Glutamatergic neuron (in vitro differentiated cells): ENCODE measurements around the gene ZNF366. TPM values are rescaled to one million over a fixed set of nuclear protein-coding genes. Genes with fewer than 3 reads are reported as not detected.

Experiments
- DNase-seq: peaks from one replicate; pipeline ENCODE4 v3.0.0; 2022
- H3K27ac Mint-ChIP-seq: one replicate; pipeline ENCODE4 v1.8.0; 2020; ENCODE audit warnings: mild to moderate bottlenecking, mixed read lengths, inconsistent platforms; ENCODE audit not compliant: unreplicated experiment
- H3K27me3 Mint-ChIP-seq: one replicate; pipeline ENCODE4 v1.8.0; 2020; ENCODE audit warnings: mild to moderate bottlenecking, moderate library complexity, mixed read lengths, inconsistent platforms; ENCODE audit not compliant: unreplicated experiment
- H3K36me3 Mint-ChIP-seq: one replicate; pipeline ENCODE4 v1.8.0; 2020; ENCODE audit warnings: mild to moderate bottlenecking, mixed read lengths, inconsistent platforms; ENCODE audit not compliant: unreplicated experiment
- H3K4me1 Mint-ChIP-seq: one replicate; pipeline ENCODE4 v1.8.0; 2020; ENCODE audit warnings: mild to moderate bottlenecking, low read depth, mixed read lengths, inconsistent platforms; ENCODE audit not compliant: unreplicated experiment
- H3K4me3 Mint-ChIP-seq: one replicate; pipeline ENCODE4 v1.8.0; 2020; ENCODE audit warnings: mild to moderate bottlenecking, mixed read lengths, inconsistent platforms; ENCODE audit not compliant: unreplicated experiment
- H3K9me3 Mint-ChIP-seq: one replicate; pipeline ENCODE4 v1.8.0; 2020; ENCODE audit warnings: mild to moderate bottlenecking, moderate library complexity, mixed read lengths, inconsistent platforms; ENCODE audit not compliant: unreplicated experiment
- total RNA-seq: library from RNA; stranded (reverse); fragmentation: NEBNext Ultra II Directional; extraction: Animal tissue kit (Norgen Biotek cat#: 25700); gene quantifications from one replicate; pipeline ENCODE4 v1.2.1, GENCODE V29; 2021; ENCODE audit not compliant: unreplicated experiment
- TF ChIP-seq, protein P1 (sequence below): fragments of 200-600 bp; sonication (generic); IDR thresholded peaks from one replicate; pipeline ENCODE4 v1.5.0; 2021; ENCODE audit not compliant: partially characterized antibody, unreplicated experiment

The ZNF366 gene
- total RNA-seq, 1 donor from 2014 or later: not detected

- no peak for DNase-seq
- TF ChIP-seq, protein P1, sequence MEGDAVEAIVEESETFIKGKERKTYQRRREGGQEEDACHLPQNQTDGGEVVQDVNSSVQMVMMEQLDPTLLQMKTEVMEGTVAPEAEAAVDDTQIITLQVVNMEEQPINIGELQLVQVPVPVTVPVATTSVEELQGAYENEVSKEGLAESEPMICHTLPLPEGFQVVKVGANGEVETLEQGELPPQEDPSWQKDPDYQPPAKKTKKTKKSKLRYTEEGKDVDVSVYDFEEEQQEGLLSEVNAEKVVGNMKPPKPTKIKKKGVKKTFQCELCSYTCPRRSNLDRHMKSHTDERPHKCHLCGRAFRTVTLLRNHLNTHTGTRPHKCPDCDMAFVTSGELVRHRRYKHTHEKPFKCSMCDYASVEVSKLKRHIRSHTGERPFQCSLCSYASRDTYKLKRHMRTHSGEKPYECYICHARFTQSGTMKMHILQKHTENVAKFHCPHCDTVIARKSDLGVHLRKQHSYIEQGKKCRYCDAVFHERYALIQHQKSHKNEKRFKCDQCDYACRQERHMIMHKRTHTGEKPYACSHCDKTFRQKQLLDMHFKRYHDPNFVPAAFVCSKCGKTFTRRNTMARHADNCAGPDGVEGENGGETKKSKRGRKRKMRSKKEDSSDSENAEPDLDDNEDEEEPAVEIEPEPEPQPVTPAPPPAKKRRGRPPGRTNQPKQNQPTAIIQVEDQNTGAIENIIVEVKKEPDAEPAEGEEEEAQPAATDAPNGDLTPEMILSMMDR: no peak
- peaks cover 1% of the 10 kb centered on the region for H3K27me3 Mint-ChIP-seq
- H3K4me1 Mint-ChIP-seq: peaks cover 5% of the 10 kb centered on the region
- no peak overlapping the region for H3K4me3 Mint-ChIP-seq
- H3K27ac Mint-ChIP-seq: no peak overlapping the region
- peaks cover 10% of the 10 kb centered on the region for H3K36me3 Mint-ChIP-seq
- H3K9me3 Mint-ChIP-seq: peaks cover 5% of the 10 kb centered on the region
These were observed 20.0 kb downstream of the ZNF366 start for GRCh38 chr5:72487177-72487576.

DNA sequence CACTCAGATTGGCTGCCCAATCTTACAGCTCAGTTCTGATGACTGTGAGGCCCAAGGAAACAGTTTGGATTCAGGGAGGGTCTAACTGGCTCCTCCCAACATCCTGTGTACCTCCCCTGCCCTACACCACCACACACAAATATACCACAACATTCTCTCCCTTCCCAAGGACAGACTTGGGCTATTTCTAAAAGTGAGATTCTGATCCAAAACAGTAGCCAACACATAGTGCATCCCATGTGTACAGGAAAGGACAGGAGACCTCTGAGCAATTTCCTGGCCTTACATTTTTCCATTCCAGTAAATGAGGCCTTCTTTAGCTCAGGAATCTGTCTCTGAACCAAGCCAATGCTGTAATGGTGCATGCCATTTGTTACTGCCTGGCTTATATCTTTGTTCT is 20.8 kb downstream of the ZNF366 start:
- Mint-ChIP-seq H3K4me3 (no peak overlapping the region), H3K9me3 (peaks cover 5% of the 10 kb centered on the region), H3K4me1 (peaks cover 5% of the 10 kb centered on the region), H3K36me3 (peaks cover 10% of the 10 kb centered on the region), H3K27ac (no peak overlapping the region), H3K27me3 (peaks cover 1% of the 10 kb centered on the region)
- no peak for DNase-seq
- TF ChIP-seq, protein P1: no peak

- Mint-ChIP-seq H3K9me3 (peaks cover 5% of the 10 kb centered on the region), H3K36me3 (peaks cover 10% of the 10 kb centered on the region), H3K4me1 (peaks cover 5% of the 10 kb centered on the region), H3K27me3 (peaks cover 1% of the 10 kb centered on the region), H3K27ac (no peak overlapping the region), H3K4me3 (no peak overlapping the region)
- no peak for DNase-seq
- TF ChIP-seq, protein P1: no peak
These were observed 21.7 kb downstream of the ZNF366 start for GRCh38 chr5:72485430-72485974.

GRCh38 chr5:72482046-72482445 is 25.2 kb downstream of the ZNF366 start:
- TF ChIP-seq, protein P1: no peak
- no peak overlapping the region for H3K4me3 Mint-ChIP-seq
- peaks cover 5% of the 10 kb centered on the region for H3K4me1 Mint-ChIP-seq
- H3K36me3 Mint-ChIP-seq: peaks cover 5% of the 10 kb centered on the region
- H3K27me3 Mint-ChIP-seq: peaks cover 1% of the 10 kb centered on the region
- DNase-seq: no peak
- no peak overlapping the region for H3K27ac Mint-ChIP-seq
- peaks cover 3% of the 10 kb centered on the region for H3K9me3 Mint-ChIP-seq

DNA sequence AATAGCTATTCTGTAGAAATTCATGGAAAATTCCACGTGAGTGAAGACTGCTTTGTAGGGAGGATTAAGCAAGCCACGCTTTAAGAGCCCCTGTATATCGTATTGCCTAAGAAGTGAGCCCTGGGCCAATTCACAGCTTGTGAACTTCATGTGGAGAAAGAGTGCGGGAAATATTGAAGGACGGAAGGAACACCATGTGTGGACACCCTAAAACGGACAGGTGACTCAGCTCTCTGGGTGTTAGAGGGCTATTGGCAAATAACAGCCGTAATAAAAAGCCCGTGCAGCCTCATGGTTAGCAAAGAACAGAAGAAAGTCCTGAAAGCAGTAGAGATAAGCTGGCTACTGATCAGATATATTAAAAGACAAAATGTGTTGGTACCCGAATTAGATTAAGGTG is 26.4 kb downstream of the ZNF366 start:
- no peak for DNase-seq
- Mint-ChIP-seq H3K4me3 (no peak overlapping the region), H3K27ac (no peak overlapping the region), H3K9me3 (peaks cover 2% of the 10 kb centered on the region), H3K4me1 (peaks cover 5% of the 10 kb centered on the region), H3K27me3 (peaks cover 1% of the 10 kb centered on the region), H3K36me3 (peaks cover 4% of the 10 kb centered on the region)
- TF ChIP-seq, protein P1: no peak
